SK-N-SH (cell line): ENCODE measurements around the gene R3HDM4.

Experiments
- FOSL2 ChIP-seq: IDR thresholded peaks from 2 replicates; pipeline ENCODE4 v1.4.0; 2012; ENCODE audit warnings: low read depth, mild to moderate bottlenecking, moderate library complexity, borderline replicate concordance
- GABPA ChIP-seq: IDR thresholded peaks from 2 replicates; pipeline ENCODE4 v1.4.0; 2012; ENCODE audit warnings: low read depth, mild to moderate bottlenecking

DNA sequence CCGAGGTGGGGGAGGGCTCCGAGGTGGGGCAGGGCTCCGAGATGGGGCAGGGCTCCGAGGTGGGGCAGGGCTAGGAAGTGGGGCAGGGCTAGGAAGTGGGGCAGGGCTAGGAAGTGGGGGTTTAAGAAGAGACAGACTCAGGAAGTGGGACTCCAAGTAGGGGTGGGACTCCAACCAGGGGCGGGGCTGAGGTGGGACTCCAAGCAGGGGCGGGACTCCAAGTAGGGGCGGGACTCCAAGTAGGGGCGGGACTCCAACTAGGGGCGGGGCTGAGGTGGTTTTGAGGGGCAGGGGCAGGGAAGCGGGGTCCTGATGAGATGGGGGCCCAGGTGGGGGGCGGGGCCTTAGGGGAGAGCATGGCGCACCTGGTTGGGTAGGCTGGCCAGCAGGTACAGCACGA, 39.9 kb downstream of the R3HDM4 start:
- TF ChIP-seq FOSL2 (no peak), GABPA (no peak)
